NCI-H1930 (cell line): ENCODE results near the gene PDCD2L.
"Not testable (repeated sequence)": the region's sequence is repeated elsewhere in the genome, so short reads cannot be mapped to it uniquely, and the experiment has no call there.

Source experiments
- DNase-seq, 2 experiments: peaks; one replicate each; lab custom pipeline; 2025; lab: John Stamatoyannopoulos, UW

Gene PDCD2L

DNA sequence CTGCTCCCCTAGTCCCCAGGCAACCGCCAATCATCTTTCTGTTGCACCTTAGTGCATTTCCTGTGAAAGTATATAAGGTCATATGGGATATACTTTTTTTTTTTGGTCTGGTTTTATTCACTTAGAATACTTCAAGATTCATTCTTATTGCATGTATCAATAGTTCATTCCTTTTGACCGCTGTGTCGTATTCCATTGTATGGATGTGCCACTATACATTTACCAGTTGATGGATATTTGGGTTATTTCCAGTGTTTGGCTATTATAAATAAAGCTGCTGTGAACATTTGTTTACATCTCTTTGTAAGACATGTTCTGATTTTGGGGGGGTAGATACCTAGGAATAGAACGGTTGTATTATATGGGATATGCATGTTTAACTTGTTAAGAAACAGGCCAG, 14.1 kb downstream of the PDCD2L start:
- DNase-seq, result no peak

DNA sequence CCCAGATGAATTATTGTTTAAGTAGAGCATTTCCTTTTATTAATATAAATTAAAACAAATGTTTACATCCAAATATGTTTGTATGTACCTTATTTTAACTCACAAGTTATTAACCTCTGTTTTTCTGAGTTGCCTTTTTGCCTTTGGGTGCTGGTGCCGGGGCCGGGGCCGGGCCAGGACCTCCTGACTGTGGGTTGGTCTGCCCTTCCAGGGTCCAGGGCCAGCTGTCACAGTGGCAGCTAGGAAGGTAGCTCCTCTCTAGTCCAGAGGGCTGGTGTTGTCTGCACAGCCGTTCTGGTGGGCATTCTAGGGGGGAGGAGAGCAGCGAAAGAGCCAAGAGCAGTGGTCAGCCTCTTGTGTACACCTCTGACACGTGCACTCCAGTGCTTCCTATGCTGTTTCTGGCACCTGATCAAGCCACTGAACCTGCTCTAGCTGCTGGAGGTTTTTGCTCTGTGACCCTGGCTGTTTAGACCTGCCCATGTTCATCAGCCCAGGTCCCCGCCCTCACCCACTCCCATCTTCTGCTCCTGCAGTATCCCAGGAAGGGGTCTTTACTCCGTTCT, 22.0 kb downstream of the PDCD2L start:
- DNase-seq, result no peak

GRCh38 chr19:34428549-34429285, 24.5 kb downstream of the PDCD2L start:
- no peak for DNase-seq

GRCh38 chr19:34429553-34429952, 25.4 kb downstream of the PDCD2L start:
- DNase-seq, result no peak

- DNase-seq, result peak in 1 of 2 experiments; percentile 16
These were observed 26.8 kb downstream of the PDCD2L start for GRCh38 chr19:34430738-34431625.

DNA sequence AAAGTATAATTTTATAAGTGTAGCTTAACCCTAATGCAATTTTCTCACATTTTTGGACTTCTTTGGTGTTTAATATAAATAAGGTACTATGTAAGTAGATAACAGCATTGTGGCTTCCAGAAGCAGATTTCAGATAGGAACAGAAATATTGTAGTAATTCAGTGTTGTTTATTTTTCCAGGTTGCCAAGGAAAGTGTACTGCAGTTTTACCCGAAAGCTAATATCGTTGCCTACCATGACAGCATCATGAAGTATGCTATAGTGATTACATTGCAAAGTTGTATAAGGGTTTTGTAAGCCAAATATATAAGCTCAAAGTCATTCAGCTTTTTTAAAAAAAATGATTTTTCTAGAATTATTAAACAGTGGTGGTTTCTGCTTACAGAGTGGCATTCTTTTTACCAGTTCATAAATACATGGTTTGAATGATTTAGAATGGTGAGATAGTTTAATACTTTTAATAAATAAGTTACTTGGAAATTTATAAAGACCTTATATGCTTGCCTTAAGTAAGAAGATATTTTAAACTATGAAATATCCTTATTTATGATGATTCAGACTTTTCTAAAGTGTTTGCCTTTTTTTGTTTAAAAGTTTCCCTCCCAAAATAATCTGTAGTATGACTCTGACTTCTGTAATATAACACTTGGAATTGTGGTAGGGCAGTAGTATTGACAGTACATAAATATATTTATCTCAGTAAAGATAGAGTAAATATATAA, 27.6 kb downstream of the PDCD2L start:
- no peak for DNase-seq

DNA sequence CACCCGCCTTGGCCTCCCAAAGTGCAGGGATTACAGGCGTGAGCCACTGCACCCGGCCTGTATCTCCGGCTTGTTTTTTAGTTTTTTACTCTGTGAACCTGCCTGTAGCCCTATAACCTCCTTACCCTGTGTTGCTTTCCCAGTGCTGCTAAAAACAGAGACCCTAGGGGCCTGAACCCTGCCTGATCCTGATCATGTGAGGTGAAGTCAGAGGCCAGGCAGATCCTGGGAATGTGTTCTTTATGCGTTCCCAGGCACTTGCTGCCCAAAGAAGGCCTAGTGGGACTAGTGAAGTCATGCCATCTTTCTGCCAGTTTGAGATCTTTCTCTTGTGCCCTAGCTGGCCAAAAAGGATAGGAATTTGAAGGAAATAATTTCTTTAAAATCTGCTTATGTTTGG, 28.6 kb downstream of the PDCD2L start:
- DNase-seq, result no peak

DNA sequence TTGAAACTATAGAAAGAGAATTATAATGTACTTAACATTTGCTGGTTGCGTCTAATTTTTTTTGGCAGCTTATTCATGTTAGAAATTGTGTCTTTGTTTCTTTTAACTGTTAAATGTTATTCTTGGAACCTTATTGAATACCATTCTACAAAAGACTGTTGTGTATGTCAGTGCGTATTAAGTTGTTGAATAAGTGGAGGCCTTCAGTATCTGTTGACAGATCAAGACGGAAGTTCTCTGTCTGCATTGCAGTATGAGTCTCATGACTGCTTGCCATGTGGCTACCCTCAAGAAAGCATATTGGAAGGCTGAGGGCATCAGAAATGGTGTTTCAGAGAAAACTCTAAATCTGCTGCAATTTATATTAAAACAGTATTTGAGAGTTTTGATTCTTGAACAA, 32.5 kb downstream of the PDCD2L start:
- DNase-seq, result no peak

GRCh38 chr19:34448191-34448590, 44.0 kb downstream of the PDCD2L start:
- DNase-seq, result no peak

DNA sequence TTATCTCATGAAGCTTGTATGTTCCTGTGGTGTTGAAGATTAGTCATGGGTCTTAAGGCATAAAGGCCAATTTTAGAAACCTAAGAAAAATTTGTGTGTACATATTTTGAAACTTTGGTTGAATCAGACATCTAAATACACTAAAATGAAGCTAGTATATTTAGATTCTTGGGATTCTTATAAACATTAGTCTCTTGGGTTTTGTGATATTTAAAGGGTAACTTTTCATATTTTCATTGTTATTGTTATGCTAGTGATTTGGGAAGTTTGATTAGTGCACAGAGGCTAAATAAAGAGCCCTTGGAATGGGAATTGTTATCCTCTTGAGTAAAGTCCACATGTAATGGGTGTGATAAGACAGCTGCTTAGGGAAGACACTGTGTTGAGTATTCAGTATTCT, 48.5 kb downstream of the PDCD2L start:
- DNase-seq, result no peak

DNA sequence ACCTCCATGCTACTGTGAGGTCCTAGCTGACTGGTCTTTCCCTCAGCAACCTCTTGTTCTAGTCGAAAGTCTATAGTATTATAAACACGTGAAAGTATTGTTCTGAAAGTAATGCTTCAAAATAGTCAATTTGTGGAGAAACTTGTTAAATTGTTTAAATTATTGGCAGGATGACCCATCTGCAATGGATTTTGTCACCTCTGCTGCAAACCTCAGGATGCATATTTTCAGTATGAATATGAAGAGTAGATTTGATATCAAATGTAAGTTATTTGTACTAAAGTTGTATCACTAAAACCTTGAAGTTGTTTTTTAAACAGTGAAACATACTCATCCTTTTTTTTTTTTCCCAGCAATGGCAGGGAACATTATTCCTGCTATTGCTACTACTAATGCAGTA, 49.9 kb downstream of the PDCD2L start:
- DNase-seq, result no peak

DNA sequence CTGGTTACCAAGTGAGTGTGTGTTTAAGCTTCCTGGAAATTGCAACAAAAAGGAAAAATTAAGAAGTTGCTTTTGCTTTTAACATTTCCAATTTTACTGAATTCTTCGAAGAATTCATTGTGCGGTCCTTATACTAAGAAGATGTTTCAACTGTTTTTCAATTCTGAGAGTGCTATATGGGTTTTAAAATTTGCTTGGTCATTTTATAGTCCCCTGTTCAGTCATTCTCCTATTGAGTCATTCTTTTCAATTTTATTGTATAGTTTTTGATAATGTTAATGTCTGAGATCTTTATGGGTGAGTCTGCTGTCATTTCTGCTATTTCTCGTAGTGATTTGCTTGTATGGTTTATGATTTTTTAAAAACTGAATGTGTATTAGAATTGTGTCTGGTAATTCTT, 50.5 kb downstream of the PDCD2L start:
- no peak for DNase-seq

GRCh38 chr19:34455783-34456480, 51.7 kb downstream of the PDCD2L start:
- DNase-seq, result not testable (repeated sequence)

DNA sequence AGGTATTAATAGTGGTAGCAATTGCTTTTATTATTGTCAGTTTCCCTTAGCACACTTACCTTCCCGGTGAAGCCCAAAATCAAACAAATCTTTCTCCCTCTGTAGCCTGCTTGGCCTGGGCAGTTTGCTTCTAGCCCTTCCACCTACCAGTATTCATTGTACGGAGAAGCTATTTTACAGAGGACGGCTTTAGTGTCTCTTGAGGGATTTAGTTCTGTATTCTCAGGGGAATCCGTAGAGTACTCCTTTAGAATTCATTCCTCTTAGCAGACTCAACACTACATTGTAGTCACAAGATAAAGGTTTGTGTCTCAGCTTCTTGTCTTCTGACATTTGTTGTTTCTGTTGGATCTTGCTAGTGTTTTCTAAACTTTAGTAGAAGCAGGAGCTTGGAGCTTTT, 53.2 kb downstream of the PDCD2L start:
- DNase-seq, result no peak

GRCh38 chr19:34458677-34459076, 54.5 kb downstream of the PDCD2L start:
- DNase-seq, result no peak

- DNase-seq, result no peak
These were observed 55.4 kb downstream of the PDCD2L start for GRCh38 chr19:34459614-34460013.

DNA sequence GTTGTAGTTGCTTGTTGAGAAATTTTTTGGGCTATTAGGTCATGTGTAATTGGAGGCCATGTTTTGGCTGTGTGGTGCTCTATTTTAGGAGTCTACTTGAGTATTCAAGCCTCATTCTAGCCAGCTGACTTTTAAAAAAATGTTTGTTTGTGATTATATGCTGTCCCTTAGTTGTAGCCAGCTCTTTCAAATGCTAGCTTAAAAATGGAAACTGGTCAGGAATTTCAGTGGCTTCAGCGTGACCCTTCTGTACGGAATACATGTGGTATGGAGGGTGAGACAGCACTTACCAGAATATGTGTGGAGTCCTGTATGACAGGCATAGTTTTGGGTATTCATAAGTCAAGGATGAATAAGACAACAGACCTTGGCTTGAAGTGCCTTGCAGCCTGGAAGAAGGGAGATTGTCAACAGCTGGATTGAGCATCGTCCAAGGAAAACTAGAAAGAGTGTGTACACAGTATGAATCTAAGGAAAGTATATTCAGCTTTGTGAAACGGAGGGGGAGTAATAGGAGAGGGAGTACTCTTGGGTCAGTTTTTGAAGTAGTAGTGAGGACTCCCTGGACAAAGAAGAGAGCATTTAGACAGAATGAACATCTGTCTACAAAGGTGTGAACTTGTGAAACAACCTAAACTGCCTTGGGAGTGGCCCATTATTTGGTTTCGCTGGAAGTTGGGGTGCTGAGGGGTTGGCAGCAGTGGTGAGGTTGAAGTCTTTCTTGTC, 57.3 kb downstream of the PDCD2L start:
- DNase-seq, result no peak

GRCh38 chr19:34464785-34465184, 60.6 kb downstream of the PDCD2L start:
- not testable (repeated sequence) for DNase-seq

DNA sequence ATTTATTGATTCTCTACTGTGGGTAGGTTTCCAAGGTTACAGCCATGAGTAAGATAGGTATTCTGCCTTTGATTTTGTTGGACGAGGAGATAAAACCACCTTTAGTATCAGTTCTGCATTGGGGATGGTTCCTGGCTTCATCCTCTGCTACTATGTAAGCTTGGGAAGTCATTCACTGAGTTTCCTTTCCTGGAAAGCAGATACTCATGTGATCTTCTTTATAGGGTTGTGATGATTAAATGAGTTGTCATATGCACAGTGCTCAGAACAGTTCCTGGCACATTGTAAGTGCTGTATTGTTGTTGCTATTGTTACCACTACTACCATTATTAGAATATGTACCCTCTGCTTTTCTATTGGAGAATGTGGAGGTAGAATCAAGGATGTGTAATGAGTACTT, 64.2 kb downstream of the PDCD2L start:
- no peak for DNase-seq

DNA sequence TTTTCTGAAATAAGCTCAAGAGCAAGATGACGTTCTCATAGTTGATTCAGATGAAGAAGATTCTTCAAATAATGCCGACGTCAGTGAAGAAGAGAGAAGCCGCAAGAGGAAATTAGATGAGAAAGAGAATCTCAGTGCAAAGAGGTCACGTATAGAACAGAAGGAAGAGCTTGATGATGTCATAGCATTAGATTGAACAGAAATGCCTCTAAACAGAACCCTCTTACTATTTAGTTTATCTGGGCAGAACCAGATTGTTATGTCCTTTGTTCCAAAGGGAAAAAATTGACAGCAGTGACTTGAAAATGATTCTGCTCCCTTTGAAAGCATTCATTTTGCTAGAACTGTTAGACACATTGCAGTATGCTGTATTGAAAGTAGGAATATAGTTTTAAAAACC, 64.8 kb downstream of the PDCD2L start:
- DNase-seq, result not testable (repeated sequence)
